Thymus (tissue), 14 donors: ENCODE measurements around the gene RASAL1. TPM values are rescaled to one million over a fixed set of nuclear protein-coding genes. Genes with fewer than 3 reads are reported as not detected.

Experiments used
- DNase-seq, 9 donors: peaks; one replicate each; pipeline ENCODE4 v3.0.0-alpha.2; 2013; ENCODE audit warnings: low spot score in 9 of 9, low read depth in 6 of 9, missing footprints in 1 of 9
- H3K27ac ChIP-seq, 2 donors: one replicate each; pipeline ENCODE4 v1.5.1; 2013; ENCODE audit warnings: control low read depth in 1 of 2, low read depth in 1 of 2, low read length in 1 of 2, mild to moderate bottlenecking in 1 of 2, moderate library complexity in 1 of 2
- H3K27me3 ChIP-seq, 2 donors: one replicate each; pipeline ENCODE4 v1.5.1; 2013; ENCODE audit warnings: low read length in 1 of 2; ENCODE audit not compliant: control insufficient read depth in 2 of 2, insufficient read depth in 1 of 2
- H3K36me3 ChIP-seq, 2 donors: one replicate each; pipeline ENCODE4 v1.5.1; 2013; ENCODE audit warnings: low read length in 1 of 2, mild to moderate bottlenecking in 1 of 2, moderate library complexity in 1 of 2; ENCODE audit not compliant: control insufficient read depth in 2 of 2, insufficient read depth in 2 of 2
- H3K4me1 ChIP-seq, 2 donors: one replicate each; pipeline ENCODE4 v1.5.1; 2013; ENCODE audit warnings: low read length in 2 of 2; ENCODE audit not compliant: control insufficient read depth in 2 of 2, insufficient read depth in 2 of 2
- H3K4me3 ChIP-seq, 2 donors: one replicate each; pipeline ENCODE4 v1.5.1; 2013; ENCODE audit warnings: low read length in 2 of 2, control low read depth in 1 of 2, mild to moderate bottlenecking in 1 of 2
- H3K9me3 ChIP-seq, 2 donors: one replicate each; pipeline ENCODE4 v1.5.1; 2013; ENCODE audit warnings: low read length in 1 of 2, mild to moderate bottlenecking in 1 of 2; ENCODE audit not compliant: control insufficient read depth in 2 of 2, insufficient read depth in 1 of 2
- WGBS: extraction: QIAGEN DNeasy Blood & Tissue Kit; methylation state at CpG from one replicate; pipeline ENCODE4 v1.1.7; 2013; 5-methylcytosine and 5-hydroxymethylcytosine counted together
- long read RNA-seq, 10 donors: transcript quantifications; one replicate each; lab custom pipeline, GENCODE V29; 2026
- polyA plus RNA-seq: library from polyadenylated mRNA; stranded (reverse); fragments of 200-250 nt; gene quantifications from one replicate; pipeline ENCODE4 v1.2.3, GENCODE V29; 2013
- total RNA-seq: library from RNA; stranded (reverse); fragments of 120-200 nt; gene quantifications from one replicate; pipeline ENCODE4 v1.2.4, GENCODE V29; 2013
- donor health status: healthy.

The RASAL1 gene, protein sequence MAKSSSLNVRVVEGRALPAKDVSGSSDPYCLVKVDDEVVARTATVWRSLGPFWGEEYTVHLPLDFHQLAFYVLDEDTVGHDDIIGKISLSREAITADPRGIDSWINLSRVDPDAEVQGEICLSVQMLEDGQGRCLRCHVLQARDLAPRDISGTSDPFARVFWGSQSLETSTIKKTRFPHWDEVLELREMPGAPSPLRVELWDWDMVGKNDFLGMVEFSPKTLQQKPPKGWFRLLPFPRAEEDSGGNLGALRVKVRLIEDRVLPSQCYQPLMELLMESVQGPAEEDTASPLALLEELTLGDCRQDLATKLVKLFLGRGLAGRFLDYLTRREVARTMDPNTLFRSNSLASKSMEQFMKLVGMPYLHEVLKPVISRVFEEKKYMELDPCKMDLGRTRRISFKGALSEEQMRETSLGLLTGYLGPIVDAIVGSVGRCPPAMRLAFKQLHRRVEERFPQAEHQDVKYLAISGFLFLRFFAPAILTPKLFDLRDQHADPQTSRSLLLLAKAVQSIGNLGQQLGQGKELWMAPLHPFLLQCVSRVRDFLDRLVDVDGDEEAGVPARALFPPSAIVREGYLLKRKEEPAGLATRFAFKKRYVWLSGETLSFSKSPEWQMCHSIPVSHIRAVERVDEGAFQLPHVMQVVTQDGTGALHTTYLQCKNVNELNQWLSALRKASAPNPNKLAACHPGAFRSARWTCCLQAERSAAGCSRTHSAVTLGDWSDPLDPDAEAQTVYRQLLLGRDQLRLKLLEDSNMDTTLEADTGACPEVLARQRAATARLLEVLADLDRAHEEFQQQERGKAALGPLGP
- total RNA-seq, result 1.7 TPM
- 3.7 TPM for polyA plus RNA-seq
- long read RNA-seq, donor 1, result 0 reads
- long read RNA-seq, donor 2, result 0 reads
- long read RNA-seq, donor 3, partial matches to known transcripts, result 0 of 1 reads
- long read RNA-seq, donor 3, other reads (novel, unspliced or antisense), result 0 of 1 reads
- long read RNA-seq, donor 4, result 0 reads
- long read RNA-seq, donor 5, result 0 reads
- long read RNA-seq, donor 6, result 0 reads
- long read RNA-seq, donor 7, result 0 reads
- long read RNA-seq, donor 8, result 0 reads
- long read RNA-seq, donor 9, result 0 reads
- long read RNA-seq, donor 10, partial matches to known transcripts, result 0 of 1 reads
- long read RNA-seq, donor 10, other reads (novel, unspliced or antisense), result 0 of 1 reads

DNA sequence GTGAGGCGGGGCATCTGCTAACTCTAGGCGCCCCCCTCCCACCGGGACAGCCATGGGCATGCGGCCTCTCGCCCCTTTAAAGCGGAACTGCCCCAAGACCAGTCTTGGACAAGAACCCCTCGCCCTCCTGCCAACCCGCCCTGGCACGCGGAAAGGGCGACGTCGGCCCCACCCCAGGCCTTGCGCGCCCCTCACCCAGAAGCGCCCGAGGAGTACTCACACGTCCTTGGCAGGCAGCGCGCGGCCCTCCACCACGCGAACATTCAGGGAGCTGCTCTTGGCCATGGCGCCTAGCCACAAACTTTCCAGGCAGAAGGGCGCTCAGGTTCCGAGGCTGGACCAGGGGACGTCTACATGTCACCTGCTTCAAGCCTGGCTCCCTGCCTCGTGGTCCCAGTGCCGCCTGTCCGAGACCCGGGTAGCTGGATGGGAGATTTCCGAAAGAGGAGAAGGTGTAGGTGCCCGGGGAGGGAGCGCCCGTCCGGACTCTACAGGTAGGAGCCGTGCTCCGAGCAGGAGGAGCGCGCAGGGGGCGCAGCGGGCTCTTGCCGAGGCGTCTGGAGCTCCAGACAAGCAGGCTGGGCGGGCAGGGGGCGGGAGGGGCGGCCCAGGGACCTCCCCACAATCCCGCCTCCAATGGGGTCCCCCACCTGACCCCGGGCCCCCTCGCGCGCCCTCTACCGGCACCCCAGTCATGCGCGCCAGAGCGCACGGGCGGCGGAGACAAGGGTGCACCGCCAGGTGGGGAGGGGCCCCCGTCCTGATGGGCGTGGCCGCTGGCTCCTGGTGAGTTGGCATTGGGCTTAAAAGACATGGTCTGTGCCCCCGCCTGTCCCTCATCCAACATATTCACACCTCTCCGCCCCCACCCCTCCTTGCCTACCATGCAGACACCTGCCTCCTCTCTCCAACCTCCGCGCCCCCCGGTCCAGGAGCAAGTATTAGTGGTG is at the start of gene RASAL1:
Gene RASAL1 (minus strand): TSS at position 584 of the 950 bp plus-strand sequence. CDS start 299 bp downstream, at position 285.
- peaks cover 3 to 21% of the 10 kb centered on the region in 2 donors for H3K4me1 ChIP-seq
- peaks cover 0 to 16% of the 10 kb centered on the region in 2 donors for H3K27me3 ChIP-seq
- peak in 6 of 9 donors; percentile 67 to 87 (median 78) for DNase-seq
- 8% methylated on average over 68 of the region's 68 CpGs for WGBS
- H3K27ac ChIP-seq, result peak within 1 kb of the TSS; percentile 1 to 70
- H3K36me3 ChIP-seq, result no peaks in the 10 kb centered on the region
- no peaks in the 10 kb centered on the region for H3K9me3 ChIP-seq
- peak within 1 kb of the TSS; percentile 5 to 35 for H3K4me3 ChIP-seq

DNA sequence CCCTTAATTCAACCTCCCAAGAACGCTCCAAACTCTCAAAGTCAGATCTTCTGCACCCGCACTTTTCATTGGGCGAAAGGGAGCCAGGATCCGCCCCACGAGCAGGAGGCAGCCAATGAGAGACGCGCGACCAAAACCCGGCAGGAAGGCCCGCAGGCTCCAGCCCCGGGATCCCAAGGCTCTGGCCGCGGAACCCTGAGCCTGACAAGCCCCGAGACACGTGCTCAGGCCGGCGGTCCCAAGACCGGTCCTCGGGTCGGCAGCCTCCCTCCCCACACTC is 49.3 kb upstream of the RASAL1 start:
- under 1% methylated on average over 20 of the region's 20 CpGs for WGBS
- peak overlapping the region; percentile 83 to 90 for H3K27ac ChIP-seq
- peak; percentile 86 to 96 (median 88) for DNase-seq
- peak overlapping the region; percentile 70 to 99 for H3K4me3 ChIP-seq
- H3K36me3 ChIP-seq, result peaks cover 19 to 20% of the 10 kb centered on the region in 2 donors
- H3K27me3 ChIP-seq, result no peaks in the 10 kb centered on the region
- no peaks in the 10 kb centered on the region for H3K9me3 ChIP-seq
- H3K4me1 ChIP-seq, result peaks cover 14 to 17% of the 10 kb centered on the region in 2 donors

DNA sequence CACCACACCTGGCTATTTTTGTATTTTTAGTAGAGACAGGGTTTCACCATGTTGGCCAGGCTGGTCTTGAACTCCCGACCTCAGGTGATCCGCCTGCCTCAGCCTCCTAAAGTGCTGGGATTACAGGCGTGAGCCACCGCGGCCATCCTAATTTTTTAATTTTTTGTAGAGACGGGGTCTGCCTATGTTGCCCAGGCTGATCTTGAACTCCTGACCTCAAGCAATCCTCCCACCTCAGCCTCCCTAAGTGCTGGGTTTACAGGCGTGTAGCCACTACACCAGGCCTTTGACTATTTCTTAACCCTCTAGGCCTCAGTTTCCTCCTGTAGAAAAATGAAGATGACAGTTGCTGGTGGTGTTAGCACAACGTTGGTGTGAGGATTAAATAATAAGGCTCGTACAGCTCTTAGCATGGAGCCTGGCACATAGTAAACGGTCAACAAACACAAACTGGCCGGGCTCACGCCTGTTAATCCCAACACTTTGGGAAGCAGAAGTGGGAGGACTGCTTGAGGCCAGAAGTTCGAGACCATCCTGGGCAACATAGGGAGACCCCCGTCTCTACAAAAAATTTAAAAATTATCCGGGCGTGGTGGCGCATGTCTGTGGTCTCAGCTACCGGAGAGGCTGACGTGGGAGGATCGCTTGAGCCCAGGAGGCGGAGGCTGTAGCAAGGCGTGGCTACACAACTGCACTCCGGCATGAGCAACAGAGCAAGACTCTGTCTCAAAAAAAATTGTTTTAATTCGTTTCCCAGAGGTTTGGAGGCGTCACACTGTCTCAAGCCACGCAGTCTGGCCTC is 48.7 kb upstream of the RASAL1 start:
- WGBS, result 36% methylated on average over 26 of the region's 26 CpGs
- H3K9me3 ChIP-seq, result no peaks in the 10 kb centered on the region
- no peak for DNase-seq
- H3K27ac ChIP-seq, result peak overlapping the region; percentile 47 to 90
- H3K36me3 ChIP-seq, result peaks cover 20 to 24% of the 10 kb centered on the region in 2 donors
- peaks cover 14 to 17% of the 10 kb centered on the region in 2 donors for H3K4me1 ChIP-seq
- no peaks in the 10 kb centered on the region for H3K27me3 ChIP-seq
- peak overlapping the region; percentile 70 to 99 for H3K4me3 ChIP-seq

DNA sequence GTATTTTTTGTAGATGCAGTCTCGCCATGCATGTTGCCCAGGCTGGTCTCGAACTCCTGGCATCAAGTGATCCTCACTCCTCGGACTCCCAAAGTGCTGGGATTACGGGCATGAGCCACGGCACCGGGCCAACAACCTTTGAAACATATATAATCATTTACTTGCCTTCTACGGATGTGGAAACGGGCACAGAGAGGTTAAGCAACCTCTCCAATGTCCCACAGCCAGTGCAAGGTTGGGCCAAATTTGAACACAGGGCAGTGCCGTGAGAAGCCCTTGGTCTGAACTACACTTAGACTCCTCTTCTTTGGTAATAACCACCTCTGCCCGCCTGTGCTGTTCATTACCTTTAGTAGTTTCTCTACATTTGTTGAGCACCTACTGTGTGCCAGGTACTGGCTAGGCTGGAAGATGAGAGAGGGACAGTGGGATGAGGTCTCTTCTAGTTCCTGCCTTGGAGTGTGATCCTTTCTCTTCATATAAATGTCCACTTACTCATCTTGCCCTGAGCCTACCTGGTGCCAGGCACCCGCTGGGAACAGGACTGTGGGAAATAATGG is 47.5 kb upstream of the RASAL1 start:
- Histone ChIP-seq H3K4me3 (no peak overlapping the region), H3K27ac (no peak overlapping the region), H3K9me3 (peaks cover 0 to 3% of the 10 kb centered on the region in 2 donors), H3K36me3 (peaks cover 27 to 36% of the 10 kb centered on the region in 2 donors), H3K27me3 (no peaks in the 10 kb centered on the region), H3K4me1 (peaks cover 14 to 17% of the 10 kb centered on the region in 2 donors)
- WGBS, result 99% methylated on average over 11 of the region's 11 CpGs
- DNase-seq, result no peak

DNA sequence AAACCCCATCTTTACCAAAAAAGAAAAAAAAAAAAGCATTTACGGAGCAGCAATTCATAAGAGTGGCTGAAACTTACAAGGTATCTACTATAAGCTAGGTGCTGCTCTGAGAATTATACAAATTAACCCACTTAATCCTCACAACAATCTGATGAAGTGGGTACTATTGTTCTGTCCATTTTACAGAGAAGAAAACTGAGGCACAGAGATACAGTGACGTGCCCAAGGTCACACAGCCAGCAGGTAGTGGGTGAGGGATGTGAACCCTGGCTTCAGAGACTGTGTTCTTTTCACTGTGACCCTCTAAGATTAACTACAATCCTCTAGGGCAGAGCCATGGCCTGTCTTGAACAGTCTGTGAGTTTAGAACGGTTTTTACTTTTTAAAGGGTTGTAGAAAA is 46.4 kb upstream of the RASAL1 start:
- Histone ChIP-seq H3K36me3 (peaks cover 38 to 45% of the 10 kb centered on the region in 2 donors), H3K27ac (no peak overlapping the region), H3K9me3 (peaks cover 0 to 6% of the 10 kb centered on the region in 2 donors), H3K4me3 (no peak overlapping the region), H3K27me3 (no peaks in the 10 kb centered on the region), H3K4me1 (peaks cover 12 to 17% of the 10 kb centered on the region in 2 donors)
- 99% methylated on average over 3 of the region's 3 CpGs for WGBS
- no peak for DNase-seq

DNA sequence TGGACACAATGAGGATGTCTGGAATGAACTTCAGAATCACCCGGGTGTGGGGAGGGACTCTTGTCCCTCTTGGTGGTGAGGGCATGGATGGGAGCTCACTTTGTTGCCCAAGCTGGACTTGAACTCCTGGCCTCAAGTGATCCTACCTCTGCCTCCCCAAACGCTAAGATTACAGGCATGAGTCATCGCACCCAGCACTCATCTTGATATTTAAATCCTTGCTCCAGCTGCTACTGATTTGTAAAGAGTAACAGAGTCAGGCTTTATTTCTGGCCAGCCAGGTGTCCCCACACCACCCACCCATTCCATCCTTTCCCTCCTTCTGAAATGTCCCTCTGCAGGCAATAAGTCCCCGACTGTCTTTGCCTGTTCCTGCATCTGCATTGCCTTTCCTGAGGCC is 44.8 kb upstream of the RASAL1 start:
- H3K4me1 ChIP-seq, result peaks cover 6% of the 10 kb centered on the region in 2 donors
- H3K9me3 ChIP-seq, result peaks cover 0 to 6% of the 10 kb centered on the region in 2 donors
- WGBS, result 98% methylated on average over 4 of the region's 4 CpGs
- no peaks in the 10 kb centered on the region for H3K27me3 ChIP-seq
- H3K27ac ChIP-seq, result no peak overlapping the region
- H3K4me3 ChIP-seq, result no peak overlapping the region
- H3K36me3 ChIP-seq, result peaks cover 45 to 55% of the 10 kb centered on the region in 2 donors
- no peak for DNase-seq

DNA sequence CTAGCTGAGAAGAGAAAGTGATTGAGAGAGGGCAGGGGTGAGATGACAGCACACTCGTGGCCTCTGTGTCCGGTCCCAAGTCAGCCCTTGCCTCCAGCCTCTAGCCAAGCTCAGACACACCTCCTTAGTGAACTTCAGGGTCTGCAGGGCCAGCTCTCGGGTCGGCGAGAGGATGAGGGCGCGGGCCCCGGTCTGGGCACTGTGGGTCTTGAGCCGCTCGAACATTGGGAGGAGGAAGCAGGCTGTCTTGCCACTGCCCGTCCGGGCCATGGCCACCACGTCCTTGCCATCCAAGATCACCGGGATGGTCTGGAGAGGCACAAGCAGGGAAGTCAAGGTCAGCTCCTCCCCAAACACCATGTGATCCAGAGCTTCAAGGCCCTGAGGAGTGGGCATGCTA is 43.5 kb upstream of the RASAL1 start:
- Histone ChIP-seq H3K27ac (no peak overlapping the region), H3K4me3 (no peak overlapping the region), H3K36me3 (peaks cover 56 to 64% of the 10 kb centered on the region in 2 donors), H3K27me3 (no peaks in the 10 kb centered on the region), H3K9me3 (peaks cover 0 to 6% of the 10 kb centered on the region in 2 donors), H3K4me1 (peaks cover 3 to 4% of the 10 kb centered on the region in 2 donors)
- 96% methylated on average over 14 of the region's 14 CpGs for WGBS
- DNase-seq, result no peak
